GM21367 (cell line): ENCODE results near the gene HOXA4.

ENCODE experiments used
- ATAC-seq: cut with Tn5 transposase; IDR thresholded peaks from one replicate; pipeline ENCODE4 v1.9.1; 2021; ENCODE audit not compliant: unreplicated experiment

Gene HOXA4

GRCh38 chr7:27117887-27118491, 12.6 kb downstream of the HOXA4 start:
- no peak for ATAC-seq

- ATAC-seq, result no peak
Measured at GRCh38 chr7:27116962-27117886, 13.3 kb downstream of the HOXA4 start.

GRCh38 chr7:27116031-27116961, 14.3 kb downstream of the HOXA4 start:
- ATAC-seq, result no peak

- ATAC-seq, result no peak
Measured at GRCh38 chr7:27115221-27116026, 15.1 kb downstream of the HOXA4 start.

GRCh38 chr7:27114881-27115220, 15.7 kb downstream of the HOXA4 start:
- no peak for ATAC-seq

GRCh38 chr7:27113991-27114769, 16.4 kb downstream of the HOXA4 start:
- no peak for ATAC-seq

GRCh38 chr7:27112955-27113949, 17.3 kb downstream of the HOXA4 start:
- ATAC-seq, result no peak

- no peak for ATAC-seq
Measured at GRCh38 chr7:27112361-27112760, 18.2 kb downstream of the HOXA4 start.

- no peak for ATAC-seq
Measured at GRCh38 chr7:27111751-27112277, 18.7 kb downstream of the HOXA4 start.

- no peak for ATAC-seq
Measured at GRCh38 chr7:27111042-27111750, 19.4 kb downstream of the HOXA4 start.

- no peak for ATAC-seq
Measured at GRCh38 chr7:27110186-27111031, 20.1 kb downstream of the HOXA4 start.

- no peak for ATAC-seq
Measured at GRCh38 chr7:27109466-27110185, 20.9 kb downstream of the HOXA4 start.

GRCh38 chr7:27108390-27109127, 22.0 kb downstream of the HOXA4 start:
- ATAC-seq, result no peak

- ATAC-seq, result no peak
Measured at GRCh38 chr7:27107391-27108381, 22.9 kb downstream of the HOXA4 start.
